H1 (cell line): ENCODE data around the gene DPYD. TPM values are rescaled to one million over a fixed set of nuclear protein-coding genes. Genes with fewer than 3 reads are reported as not detected.

Experiments
- ATF3 ChIP-seq: IDR thresholded peaks from 2 replicates; pipeline ENCODE4 v1.6.1; 2011; ENCODE audit warnings: low read depth, mild to moderate bottlenecking, low read length; ENCODE audit not compliant: insufficient read depth
- HDAC6 ChIP-seq: IDR thresholded peaks from one replicate; pipeline ENCODE4 v1.7.1; 2012; ENCODE audit warnings: low read depth, mild to moderate bottlenecking, inconsistent platforms, low read length, moderate library complexity
- POLR2AphosphoS5 ChIP-seq: IDR thresholded peaks from 2 replicates; pipeline ENCODE4 v1.6.1; 2011; ENCODE audit warnings: low read depth, low read length
- RXRA ChIP-seq: IDR thresholded peaks from 2 replicates; pipeline ENCODE4 v1.6.1; 2011; ENCODE audit warnings: low read depth, mild to moderate bottlenecking, low read length, moderate library complexity; ENCODE audit not compliant: insufficient read depth
- SRF ChIP-seq: IDR thresholded peaks from 2 replicates; pipeline ENCODE4 v1.6.1; 2011; ENCODE audit warnings: mild to moderate bottlenecking, low read depth, low read length, moderate library complexity
- USF2 ChIP-seq: IDR thresholded peaks from 2 replicates; pipeline ENCODE4 v1.6.1; 2011; ENCODE audit warnings: low read length, improper control_type of control experiment
- polyA plus RNA-seq, 7 experiments: library from polyadenylated mRNA; depleted of rRNA in 3 of 7; stranded (reverse) in 5 of 7; unstranded in 2 of 7; fragments of >200 nt in 5 of 7; fragments of 200-250 nt in 2 of 7; gene quantifications; 1 replicate in 5 of 7; 2 replicates in 1 of 7; 4 replicates in 1 of 7; pipeline versions ENCODE4 v1.2.1 to v1.2.3, GENCODE V29; 2011 to 2013; ENCODE audit warnings: missing spikeins in 2 of 7, mixed read lengths in 2 of 7
- total RNA-seq: library from RNA; stranded (reverse); fragmentation: NEBNext Ultra II Directional; extraction: Animal tissue kit (Norgen Biotek cat#: 25700); gene quantifications from 2 replicates; pipeline ENCODE4 v1.2.1, GENCODE V29; 2021

Gene DPYD
- total and polyA plus RNA-seq, 2 of the 8 experiments (the other 6 are each of a cell fraction or from before 2014, with no cell fraction given): 0.29 to 0.73 TPM

- TF ChIP-seq ATF3: no peak
- no peak for TF ChIP-seq POLR2AphosphoS5
- no peak for TF ChIP-seq SRF
- TF ChIP-seq USF2: no peak
- no peak for TF ChIP-seq RXRA
- no peak for TF ChIP-seq HDAC6
- TF ChIP-seq, all 59 proteins: peak for 0
These were observed 459.1 kb downstream of the DPYD start (continued) for GRCh38 chr1:97461782-97462181.
